ENCODE data around the gene SLC27A6.
A peak's percentile ranks its signal among the peaks of the same experiment; 100 is the strongest.
"Not testable (repeated sequence)": the region's sequence is repeated elsewhere in the genome, so short reads cannot be mapped to it uniquely, and the experiment has no call there.

The SLC27A6 gene

DNA sequence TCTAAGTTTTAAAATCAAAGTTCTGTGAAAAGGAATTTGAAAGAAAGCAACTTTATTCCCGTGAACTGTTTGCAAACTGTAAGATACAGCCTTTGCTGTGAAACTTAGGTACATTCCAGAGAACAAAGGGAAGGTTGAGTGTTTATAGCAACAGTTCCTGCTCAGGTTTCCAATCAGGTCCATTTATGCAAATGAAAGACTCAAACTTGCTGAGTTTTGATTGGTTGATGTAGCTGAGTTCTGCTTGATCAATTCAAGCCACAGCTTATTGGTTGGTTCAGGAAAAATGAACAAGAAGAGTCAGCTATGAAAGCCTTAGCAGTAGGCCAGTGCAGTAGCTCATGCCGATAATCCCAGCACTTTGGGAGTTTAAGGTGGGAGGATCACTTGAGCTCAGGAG lies 37.9 kb downstream of the SLC27A6 start:
- DNase-seq: no peak

DNA sequence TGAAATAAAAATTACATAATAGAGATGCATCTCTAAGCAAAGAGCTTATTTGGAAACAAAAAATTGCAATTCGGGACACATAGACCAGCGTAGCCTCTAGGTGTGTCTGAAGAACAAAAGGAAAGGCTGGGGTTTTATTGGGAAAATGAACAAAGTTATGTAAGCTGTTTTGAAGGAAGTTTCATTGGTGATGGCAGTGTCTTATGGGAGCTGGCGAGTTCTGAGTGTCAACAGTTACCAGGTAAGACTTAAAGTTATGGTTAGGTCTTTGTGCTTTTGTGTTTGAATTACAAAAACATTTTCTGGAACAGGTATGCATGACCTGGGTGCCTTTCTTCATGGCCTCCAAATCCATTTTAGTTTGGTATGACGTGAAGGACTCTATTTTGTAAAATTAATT lies 48.9 kb downstream of the SLC27A6 start:
- no peak for DNase-seq

DNA sequence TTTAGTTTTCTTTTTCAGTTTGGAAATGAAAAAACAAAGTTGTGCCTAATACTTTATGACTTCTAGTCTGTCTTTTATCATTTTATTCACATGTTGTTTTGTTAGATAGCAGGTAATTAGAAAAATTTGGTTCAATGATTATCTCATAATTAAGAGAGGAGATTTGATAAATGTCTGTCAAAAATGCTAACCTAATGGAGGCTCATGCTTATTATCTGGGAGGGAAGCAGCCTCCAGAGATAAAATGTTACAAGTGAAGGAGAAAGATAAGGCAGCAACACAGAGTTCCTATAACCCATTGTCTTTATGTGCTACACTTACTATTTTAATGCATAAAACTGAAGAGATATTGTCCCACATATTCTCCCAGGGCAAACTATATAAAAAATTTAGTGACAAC lies 53.5 kb downstream of the SLC27A6 start:
- DNase-seq: no peak

DNA sequence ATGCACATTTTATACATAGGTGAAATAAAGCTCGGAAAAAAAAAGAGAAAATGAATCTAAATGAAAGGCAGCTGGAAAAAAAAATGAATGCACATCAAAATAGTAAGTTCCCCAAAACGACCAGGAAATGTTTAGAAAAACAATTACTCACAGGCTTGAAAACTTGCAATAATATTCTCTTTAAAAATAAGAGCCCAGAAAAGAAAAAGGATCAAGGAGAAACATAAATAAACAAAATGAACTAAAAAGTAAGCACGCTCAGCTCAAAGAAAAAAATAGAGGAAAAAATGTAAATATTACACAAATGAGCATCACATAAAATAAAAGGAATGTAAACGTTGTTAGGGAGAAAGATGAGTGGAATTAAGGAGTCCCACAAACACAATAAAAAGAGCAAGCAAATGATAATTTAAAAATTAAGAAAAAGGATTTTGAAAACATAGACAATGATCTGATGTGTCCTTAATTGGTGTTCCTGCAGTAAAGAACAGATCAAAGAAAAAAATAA lies 54.2 kb downstream of the SLC27A6 start:
- no peak for DNase-seq

DNA sequence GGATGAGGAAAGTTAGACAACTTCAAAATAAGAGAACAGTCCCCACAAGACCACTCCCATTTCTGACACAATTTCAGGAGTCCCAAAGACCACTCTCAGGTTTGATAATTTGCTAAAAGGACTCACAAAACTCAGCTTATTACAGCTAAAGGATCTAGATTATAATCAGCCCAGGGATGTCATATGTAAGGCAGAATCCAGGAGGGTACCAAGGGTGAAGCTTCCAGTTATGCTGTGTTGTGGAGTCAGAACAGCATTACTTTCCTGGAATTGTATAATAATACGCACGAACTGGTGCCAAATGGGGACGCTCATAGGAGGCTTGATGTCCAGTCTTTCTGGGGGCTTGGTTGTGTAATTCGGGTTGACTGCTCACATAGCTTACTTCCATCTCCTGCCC lies 55.4 kb downstream of the SLC27A6 start:
- no peak for DNase-seq

DNA sequence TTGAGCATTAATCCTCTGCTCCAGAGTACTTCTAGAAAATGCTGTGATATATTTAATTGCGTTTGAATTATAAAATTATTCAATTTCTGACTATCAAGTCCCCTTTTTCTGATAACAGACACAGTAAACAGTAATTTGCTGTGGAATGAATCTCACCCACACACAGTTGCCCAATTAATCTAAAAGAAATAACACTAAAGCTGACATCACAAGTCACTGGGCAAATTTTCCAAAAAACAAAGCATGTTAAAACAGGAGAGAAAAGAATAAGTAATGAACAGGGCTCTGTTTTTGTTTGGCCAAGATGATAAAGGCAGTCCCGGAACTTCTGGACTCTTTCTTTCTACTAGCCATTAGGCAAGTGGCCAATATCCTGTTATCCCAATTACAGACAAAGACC lies 56.5 kb downstream of the SLC27A6 start:
- DNase-seq: no peak

DNA sequence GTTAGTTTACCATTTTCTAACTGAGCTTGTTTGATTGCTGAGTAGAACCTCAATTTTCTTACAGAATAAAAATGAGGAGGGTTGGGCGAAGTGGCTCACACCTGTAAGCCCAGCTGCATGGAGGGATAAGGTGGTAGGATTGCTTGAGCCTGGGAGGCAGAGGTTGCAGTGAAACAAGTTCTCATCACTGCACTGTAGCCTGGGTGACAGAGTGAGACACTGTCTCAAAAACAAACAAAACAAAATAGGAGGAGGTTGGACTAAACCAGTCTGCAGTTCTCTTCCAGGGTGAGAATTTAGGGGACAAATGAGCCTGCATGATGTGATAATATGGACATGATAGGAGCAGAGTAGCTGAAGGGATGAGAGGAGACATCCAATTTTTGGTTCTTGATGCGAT lies 57.3 kb downstream of the SLC27A6 start:
- no peak for DNase-seq

DNA sequence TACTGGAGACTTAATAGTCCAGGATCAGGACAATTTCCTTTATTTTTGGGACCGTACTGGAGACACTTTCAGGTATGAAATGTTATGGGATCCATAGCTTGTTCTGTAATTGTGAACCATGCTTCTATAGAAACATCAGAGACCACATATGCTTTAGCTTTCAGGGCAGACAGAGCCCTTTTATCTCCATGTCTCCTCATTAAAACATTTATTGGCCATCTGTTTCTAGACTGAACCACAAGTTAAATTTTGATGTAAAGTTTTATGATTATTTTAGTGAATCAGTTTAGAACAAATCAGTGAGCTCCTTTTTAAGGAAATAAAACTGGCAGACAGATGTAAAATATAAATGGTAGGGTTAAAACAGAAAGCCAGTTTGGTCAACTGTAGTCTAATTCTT lies 62.0 kb downstream of the SLC27A6 start:
- DNase-seq: no peak

DNA sequence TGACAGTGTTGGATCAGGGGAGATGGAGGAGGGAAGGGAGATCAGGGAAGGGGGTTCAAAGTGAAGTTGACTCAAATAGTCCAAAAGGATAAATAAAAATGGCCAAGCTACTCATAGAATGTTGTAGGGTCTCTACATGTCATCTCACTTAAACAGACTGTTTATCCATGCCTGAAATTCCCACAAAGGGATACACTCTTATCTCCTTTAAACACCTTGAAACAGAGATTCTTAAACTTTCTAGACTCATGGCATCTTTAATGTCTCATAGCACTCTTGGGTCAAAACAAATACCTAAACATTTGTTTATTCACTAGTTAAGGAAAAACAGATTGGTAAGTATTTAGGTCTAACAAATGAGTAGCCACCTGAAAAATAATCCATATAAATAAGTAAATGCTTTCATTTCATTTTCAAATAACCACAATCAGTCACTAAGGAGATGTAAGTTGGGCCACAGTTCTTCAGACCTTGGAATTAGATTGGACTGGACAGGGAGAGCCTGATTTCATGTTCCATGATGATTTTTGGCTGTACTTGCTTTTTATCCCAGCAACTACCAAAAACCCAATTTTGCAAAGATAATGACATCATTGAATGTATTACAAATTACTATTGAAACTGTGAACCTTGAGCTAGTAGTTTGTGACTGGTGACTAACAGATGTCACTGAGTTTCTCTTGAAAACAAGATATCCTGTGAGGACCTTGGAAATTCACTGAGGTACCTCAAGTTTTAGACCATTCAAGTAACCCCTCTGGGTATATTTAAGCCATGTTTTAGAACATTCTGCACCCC lies 66.8 kb downstream of the SLC27A6 start:
- DNase-seq: no peak

DNA sequence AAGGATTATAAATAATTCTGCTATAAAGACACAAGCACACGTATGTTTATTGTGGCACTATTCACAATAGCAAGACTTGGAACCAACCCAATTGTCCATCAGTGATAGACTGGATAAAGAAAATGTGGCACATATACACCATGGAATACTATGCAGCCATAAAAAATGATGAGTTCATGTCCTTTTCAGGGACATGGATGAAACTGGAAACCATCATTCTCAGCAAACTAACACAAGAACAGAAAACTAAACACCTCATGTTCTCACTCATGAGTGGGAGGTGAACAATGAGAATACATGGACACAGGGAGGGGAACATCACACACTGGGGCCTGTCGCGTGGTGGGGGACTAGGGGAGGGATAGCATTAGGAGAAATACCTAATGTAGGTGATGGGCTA lies 71.0 kb downstream of the SLC27A6 start:
- DNase-seq: not testable (repeated sequence)

DNA sequence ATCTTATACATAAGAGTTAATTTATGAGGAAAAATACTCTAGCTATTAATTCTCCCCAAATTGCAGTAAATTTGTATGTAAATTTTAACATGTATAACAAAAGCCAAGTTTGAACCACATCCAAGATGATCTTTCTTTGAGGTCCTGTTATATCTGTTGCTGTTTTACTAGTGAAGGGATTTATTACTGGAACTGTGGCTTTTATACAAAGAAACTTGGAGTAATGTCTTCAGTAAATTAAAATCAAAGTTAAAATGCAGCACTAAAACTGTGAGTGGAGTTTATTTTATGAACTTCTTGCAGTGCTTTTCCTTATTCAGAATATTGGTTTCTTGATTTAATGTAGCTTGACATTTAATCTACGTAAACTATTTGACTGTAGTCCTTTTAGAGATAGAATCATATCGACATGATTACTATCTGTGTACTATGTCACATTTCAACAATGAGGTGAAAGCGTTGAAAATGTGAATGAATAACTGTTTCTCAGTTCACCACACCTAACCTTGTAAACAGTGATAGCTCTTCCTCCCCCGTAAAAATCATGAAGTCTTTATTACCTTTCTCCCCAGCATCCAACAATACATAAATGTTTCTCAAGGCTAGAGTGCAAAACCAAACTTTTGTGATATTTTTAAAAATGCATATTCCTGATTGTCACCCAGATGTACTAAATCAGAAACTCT lies 76.1 kb downstream of the SLC27A6 start:
- DNase-seq: no peak

DNA sequence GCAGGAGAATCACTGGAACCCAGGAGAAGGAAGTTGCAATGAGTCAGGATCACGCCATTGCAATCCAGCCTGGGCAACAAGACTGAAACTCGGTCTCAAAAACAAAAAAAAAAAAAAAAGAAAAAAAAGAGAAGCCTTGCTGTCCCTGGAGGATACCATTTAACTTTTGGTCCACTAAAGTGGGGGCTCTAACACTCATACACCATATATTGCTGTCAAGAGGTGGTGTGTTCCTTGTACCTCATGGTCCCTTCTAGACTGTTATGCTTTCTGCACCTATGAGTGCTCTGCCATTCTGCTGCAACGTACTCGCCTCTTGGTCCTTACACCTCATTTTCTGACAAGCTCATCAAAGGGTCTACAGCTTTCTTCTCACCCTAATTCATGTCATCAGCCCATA lies 77.0 kb downstream of the SLC27A6 start:
- DNase-seq: no peak

DNA sequence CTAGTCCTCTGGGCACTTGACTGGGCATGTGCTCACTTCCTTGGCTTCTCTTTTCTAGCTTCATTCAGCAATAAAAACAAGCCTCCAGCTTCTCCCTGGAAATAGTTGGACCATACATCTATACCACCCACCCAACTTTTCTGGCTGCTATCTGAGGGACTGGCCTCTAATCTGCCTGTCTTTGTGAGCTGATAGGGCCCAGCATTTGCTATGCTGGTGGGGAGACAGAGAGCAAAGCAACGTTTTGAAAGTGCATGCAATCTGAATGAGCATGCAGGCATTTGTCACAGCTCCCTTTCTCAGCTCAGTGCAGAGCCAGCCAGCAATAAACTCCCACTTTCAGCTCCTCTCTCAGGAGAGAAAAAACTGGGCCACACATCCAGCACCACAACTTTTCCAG lies 78.6 kb downstream of the SLC27A6 start:
- no peak for DNase-seq

DNA sequence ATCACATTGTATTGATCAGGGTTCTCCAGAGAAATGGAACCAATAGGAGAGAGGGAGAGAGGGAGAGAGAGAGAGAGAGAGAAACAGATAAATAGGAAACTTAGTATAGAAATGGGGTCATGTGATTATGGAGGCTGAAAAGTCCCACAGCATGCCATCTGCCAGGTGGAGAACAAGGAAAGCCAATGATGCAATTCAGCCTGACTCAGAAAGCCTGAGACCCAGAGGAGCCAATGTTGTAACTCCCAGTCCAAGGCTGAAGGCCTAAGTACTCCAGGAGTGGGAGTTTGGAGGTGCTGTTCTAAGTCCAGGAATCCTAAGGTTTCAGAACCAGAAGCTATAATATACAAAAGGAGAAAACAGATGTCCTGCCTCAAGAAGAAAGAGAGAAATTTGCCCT lies 80.9 kb downstream of the SLC27A6 start:
- DNase-seq: no peak

DNA sequence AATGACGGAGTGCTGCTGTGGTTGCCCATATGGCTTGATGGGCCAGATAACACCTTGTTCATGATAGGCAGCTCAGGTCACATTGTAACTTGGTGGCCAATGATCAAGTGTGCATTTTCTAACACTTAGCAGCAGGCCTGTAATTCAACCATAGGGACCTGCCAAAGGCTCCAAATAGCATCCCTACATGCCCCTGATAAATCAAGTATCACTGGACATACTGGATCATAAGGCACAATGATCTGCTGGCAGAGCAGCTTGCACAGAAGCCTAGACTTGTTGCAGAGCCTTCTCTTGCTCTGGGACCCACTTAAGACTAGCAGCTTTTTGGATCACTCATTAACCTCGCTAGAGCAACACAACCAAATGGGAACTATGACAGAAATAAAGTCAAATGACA lies 83.2 kb downstream of the SLC27A6 start:
- DNase-seq: no peak

DNA sequence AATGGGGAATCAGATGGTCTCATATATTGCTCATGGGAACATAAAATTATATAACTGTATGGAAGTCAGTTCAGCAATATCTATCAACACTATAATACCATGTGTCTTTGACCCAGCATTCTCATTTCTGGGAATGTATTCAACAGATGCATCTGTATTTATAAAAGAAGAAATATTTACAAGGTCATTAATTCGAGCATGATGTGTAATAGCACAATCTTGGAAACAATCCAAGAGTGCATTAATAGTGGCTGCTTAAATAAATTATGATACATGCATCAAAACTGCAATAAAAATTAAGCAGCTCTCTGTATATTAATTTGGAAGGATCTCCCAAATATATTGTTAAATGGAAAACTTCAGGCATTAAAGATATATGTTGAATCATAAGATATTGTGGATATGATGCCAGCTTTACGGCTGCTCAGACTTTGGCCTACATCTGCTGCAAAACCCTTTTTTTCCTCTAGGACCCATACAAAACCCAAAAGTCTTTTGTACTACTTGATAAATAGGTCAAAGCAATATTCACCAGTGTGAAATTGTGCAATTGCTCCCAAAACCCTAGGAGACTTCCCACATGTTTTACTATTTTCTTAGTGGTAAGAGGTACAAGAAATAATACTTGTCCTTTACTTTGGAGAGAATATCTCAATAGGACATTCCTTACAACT lies 84.0 kb downstream of the SLC27A6 start:
- no peak for DNase-seq

DNA sequence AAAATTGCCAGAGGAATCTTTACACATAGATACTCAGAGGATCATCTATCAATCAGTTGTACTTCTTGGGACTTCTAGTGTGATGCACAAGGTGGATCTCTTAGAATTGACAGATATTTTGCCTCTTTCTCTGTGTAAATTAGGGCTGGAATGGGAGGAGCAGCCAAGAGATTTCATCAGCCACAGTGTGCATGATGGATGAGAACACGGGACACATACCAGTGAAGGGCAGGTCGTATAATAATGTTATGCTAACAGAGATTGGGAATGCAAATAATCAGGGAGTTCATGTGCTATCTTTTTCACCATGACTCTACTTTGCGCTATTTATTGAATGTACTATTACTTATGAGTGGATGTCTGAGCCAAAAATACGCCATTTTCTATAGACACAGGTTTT lies 86.0 kb downstream of the SLC27A6 start:
- no peak for DNase-seq

DNA sequence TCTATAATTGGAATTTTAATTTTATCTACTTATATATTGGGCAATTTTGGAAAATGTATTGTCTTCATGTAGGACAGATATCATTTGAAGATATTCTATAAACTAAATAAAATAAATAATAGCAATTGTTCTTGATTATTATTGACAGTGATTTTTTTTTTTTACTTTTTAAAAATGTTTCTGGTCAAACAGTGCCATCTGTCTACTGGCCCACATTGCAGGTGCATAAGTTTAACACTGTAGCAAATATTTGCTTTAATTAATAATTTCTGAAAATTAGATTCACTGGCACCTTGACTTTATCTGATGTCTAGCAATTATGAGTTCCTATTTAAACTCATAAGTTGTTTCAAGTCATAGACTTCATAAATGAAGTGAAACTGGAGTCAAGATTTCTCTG lies 88.2 kb downstream of the SLC27A6 start:
- no peak for DNase-seq

DNA sequence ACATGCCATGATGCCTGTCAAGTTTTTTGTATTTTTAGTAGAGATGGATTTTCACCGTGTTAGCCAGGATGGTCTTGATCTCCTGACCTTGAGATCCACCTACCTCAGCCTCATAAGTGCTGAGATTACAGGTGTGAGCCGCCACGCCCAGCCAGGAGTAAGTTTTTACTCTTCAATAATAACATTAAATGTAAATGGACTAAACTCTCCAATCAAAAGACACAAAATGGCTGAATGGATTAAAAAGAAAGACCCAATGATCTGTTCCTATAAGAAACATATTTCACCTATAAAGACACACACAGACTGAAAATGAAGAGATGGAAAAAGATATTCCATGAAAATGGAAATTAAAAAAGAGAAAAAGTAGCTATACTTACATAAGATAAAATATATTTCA lies 92.0 kb downstream of the SLC27A6 start:
- no peak for DNase-seq

DNA sequence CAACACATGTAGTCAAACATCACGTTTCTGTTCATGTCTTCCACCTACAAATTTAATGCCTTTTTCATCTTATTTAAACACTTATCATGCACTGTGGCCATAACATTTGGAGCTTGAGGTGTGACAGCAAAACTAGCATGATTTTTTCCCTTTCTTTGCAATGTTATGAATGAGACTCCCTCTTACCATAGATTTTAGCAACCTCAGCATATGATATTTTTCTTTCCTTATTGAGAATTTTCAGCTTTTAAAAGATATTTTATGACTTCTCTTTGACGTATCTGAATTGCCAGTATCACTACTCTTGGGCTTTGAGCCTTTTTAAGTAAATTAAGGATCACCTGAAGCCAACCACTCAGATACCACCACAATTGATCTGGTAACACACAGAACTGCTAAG lies 96.6 kb downstream of the SLC27A6 start:
- no peak for DNase-seq

DNA sequence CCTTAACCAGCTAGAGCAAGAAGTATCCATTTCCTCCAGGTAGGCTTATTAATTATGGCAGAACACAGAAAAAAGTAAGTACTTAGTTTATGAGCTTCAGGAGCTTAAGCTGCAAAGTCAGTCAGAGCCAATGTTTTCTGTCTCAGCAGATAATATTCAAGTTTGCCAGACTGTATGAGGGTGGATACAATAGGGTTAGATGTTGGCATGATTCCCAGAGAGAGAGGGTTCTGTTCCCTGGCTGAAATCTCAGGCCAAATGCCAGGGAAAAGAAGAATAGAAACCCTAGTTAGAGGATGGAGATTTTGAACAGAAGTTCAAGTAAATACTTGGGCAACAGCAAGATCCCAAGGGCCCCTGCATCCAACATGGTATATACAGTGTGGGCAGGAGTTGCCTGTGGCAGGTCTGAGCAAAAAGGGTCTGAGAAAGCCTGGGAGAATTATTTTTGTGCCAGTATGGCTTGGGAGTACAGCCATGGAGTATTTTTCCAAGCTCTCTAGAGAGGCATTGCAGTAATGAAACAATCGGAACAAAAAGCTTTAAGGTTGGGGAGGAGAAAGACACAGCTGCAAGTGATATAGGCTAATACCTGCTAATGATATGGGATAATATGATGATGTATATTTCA lies 98.3 kb downstream of the SLC27A6 start:
- DNase-seq: peak; percentile 84

DNA sequence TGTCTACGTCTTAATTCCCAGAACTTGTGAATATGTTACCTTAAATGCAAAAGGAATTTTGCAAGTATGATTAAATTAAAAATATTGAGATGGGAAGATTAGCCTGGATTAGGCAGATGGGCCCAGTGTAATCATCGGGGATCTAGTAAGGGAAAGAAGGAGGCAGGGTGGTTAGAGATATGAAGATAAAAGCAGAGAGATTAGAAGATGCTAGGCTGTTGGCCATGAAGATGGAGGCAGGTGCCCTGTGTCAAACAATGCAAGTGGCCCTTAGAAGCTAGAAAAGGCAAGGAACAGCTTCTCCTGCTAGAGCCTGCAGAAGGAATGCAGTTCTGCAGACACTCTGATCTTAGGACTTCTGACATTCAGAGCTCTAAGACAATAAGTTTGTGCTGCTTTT lies 100.4 kb downstream of the SLC27A6 start:
- DNase-seq: no peak

DNA sequence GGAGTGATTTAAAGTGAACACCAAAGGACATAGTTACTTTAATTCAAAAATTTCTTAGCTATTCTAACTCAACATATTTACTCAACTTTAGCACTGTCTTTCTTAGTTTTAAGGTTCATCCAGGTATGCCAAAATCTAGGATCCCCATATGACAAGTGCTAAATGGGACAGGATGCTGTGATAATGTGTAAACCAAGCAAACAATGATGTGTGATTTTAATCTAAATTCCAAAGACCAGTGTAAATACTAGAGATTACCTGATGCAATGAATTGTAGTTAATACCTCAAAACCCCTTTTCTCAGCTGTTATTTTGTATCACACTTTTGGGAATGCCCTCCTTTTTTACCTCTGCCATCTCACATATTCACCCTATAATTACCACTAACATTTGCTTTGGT lies 102.5 kb downstream of the SLC27A6 start:
- DNase-seq: no peak

DNA sequence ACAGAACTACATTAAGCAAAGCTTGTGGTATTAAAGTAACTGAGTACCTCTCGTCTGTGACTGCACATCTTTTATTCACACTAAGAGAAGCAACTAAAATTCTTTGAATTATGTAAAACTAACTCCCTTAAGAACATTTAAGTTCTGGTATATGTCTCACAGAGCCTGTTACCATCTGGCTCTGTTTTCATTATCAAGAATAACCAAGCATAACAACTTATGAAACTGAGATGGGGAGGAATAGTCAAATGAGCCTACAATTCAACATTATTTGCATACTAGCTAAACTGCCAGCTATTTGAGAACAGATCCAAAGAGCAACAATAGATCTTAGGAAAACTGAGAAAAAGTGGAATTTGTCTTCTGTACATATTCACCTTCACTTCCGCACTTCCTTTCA lies 104.0 kb downstream of the SLC27A6 start:
- DNase-seq: no peak

Data from NCI-H446 treated with DMSO at 0.1 percent for 48 hours (cell line).